A673 (cell line): ENCODE results near the gene LRCH1. TPM values are rescaled to one million over a fixed set of nuclear protein-coding genes. Genes with fewer than 3 reads are reported as not detected.

Source experiments
- BruUV-seq: library from RNA; stranded (reverse); fragments of 400-500 nt; replicated peaks from 2 replicates; lab custom pipeline; 2021; lab: Mats Ljungman, UMichigan
- CTCF ChIA-PET: fragments of 300-600 bp; sonication (Branson Sonifier 250); formaldehyde crosslinking; loops from one replicate; lab custom pipeline; 2022; ENCODE audit warnings: antibody characterized with exemption; lab: Charles Lee
- POLR2A ChIA-PET: fragments of 300-600 bp; sonication (Branson Sonifier 250); formaldehyde crosslinking; loops from one replicate; lab custom pipeline; 2022; ENCODE audit warnings: antibody characterized with exemption; ENCODE audit not compliant: low non-redundant PET; lab: Charles Lee
- DNase-seq: peaks from one replicate; pipeline ENCODE4 v3.0.0-alpha.2; 2015; ENCODE audit warnings: low spot score
- H3K27ac ChIP-seq: fragments of 200-600 bp; sonication (generic); 2 replicates; pipeline ENCODE4 v1.5.1; 2016; ENCODE audit warnings: mixed run types, low read depth, mild to moderate bottlenecking, mixed read lengths, antibody characterized with exemption, low read length; ENCODE audit not compliant: poor library complexity, severe bottlenecking
- H3K27me3 ChIP-seq: fragments of 200-600 bp; sonication (generic); replicated peaks from 2 replicates; pipeline ENCODE4 v1.6.1; 2017; ENCODE audit warnings: mixed run types, low read depth, mild to moderate bottlenecking, mixed read lengths, antibody characterized with exemption, low read length; ENCODE audit not compliant: insufficient read depth, poor library complexity
- H3K36me3 ChIP-seq: fragments of 200-600 bp; sonication (generic); 2 replicates; pipeline ENCODE4 v1.6.1; 2016; ENCODE audit warnings: mixed run types, mild to moderate bottlenecking, mixed read lengths, antibody characterized with exemption, low read length; ENCODE audit not compliant: insufficient read depth, poor library complexity, severe bottlenecking
- H3K4me1 ChIP-seq: fragments of 200-600 bp; sonication (generic); 2 replicates; pipeline ENCODE4 v1.6.1; 2017; ENCODE audit warnings: mixed run types, mild to moderate bottlenecking, mixed read lengths, antibody characterized with exemption, low read length; ENCODE audit not compliant: insufficient read depth, poor library complexity, severe bottlenecking
- H3K4me3 ChIP-seq: fragments of 200-600 bp; sonication (generic); 2 replicates; pipeline ENCODE4 v1.5.1; 2016; ENCODE audit warnings: low read depth, mixed run types, mild to moderate bottlenecking, mixed read lengths, low read length; ENCODE audit not compliant: poor library complexity, severe bottlenecking
- H3K9me3 ChIP-seq: fragments of 200-600 bp; sonication (generic); 2 replicates; pipeline ENCODE4 v1.6.1; 2016; ENCODE audit warnings: mixed run types, low read depth, mild to moderate bottlenecking, mixed read lengths, antibody characterized with exemption, low read length; ENCODE audit not compliant: poor library complexity, severe bottlenecking
- EZH2 ChIP-seq: fragments of 200-600 bp; sonication (generic); IDR thresholded peaks from 2 replicates; pipeline ENCODE4 v1.6.1; 2017; ENCODE audit warnings: borderline replicate concordance, low read depth, mild to moderate bottlenecking, mixed read lengths, antibody characterized with exemption, low read length; ENCODE audit not compliant: poor library complexity, severe bottlenecking
- intact Hi-C: fragments of 100-400 bp; cut with micrococcal nuclease; formaldehyde crosslinking; loops from one replicate; pipeline ENCODE4 v1.10.0; 2022; ENCODE audit not compliant: unreplicated experiment
- total RNA-seq: library from RNA; stranded (reverse); gene quantifications from 2 replicates; pipeline ENCODE4 v1.2.3, GENCODE V29; 2021
- TF ChIP-seq, protein P1 (sequence below): fragments of 300-800, 200-600 bp; sonication (generic); conservative IDR thresholded peaks from 2 replicates; pipeline ENCODE4 v1.5.1; 2017; ENCODE audit warnings: low read depth, mild to moderate bottlenecking, antibody characterized with exemption, low read length, moderate library complexity, mixed read lengths

Gene LRCH1
- total RNA-seq, 1 experiment from 2014 or later, result 25.3 TPM

DNA sequence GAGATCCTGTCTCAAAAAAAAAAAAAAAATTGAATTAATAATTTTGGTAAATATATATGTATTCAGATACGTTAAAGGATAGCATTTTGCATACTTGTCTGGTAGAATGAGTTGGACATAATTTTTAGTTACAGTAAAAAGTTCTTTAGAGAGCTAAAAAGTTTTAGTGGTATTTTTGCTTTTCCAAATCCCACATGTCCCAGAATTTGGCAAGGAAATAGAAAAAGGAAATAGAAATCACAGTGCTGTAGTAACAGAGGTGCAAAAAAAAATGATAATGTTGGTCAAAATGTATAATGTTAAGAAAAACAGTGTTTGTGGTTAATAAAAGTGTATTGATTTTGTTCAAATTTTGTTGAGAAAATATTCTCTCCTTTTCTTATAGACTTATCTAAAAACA, 96.8 kb downstream of the LRCH1 start:
- Histone ChIP-seq H3K4me3 (no peak overlapping the region), H3K27me3 (no peaks in the 10 kb centered on the region), H3K36me3 (no peaks in the 10 kb centered on the region), H3K4me1 (peaks cover 37% of the 10 kb centered on the region), H3K27ac (no peak overlapping the region), H3K9me3 (no peaks in the 10 kb centered on the region)
- BruUV-seq, result no TSS peak
- TF ChIP-seq, protein P1, sequence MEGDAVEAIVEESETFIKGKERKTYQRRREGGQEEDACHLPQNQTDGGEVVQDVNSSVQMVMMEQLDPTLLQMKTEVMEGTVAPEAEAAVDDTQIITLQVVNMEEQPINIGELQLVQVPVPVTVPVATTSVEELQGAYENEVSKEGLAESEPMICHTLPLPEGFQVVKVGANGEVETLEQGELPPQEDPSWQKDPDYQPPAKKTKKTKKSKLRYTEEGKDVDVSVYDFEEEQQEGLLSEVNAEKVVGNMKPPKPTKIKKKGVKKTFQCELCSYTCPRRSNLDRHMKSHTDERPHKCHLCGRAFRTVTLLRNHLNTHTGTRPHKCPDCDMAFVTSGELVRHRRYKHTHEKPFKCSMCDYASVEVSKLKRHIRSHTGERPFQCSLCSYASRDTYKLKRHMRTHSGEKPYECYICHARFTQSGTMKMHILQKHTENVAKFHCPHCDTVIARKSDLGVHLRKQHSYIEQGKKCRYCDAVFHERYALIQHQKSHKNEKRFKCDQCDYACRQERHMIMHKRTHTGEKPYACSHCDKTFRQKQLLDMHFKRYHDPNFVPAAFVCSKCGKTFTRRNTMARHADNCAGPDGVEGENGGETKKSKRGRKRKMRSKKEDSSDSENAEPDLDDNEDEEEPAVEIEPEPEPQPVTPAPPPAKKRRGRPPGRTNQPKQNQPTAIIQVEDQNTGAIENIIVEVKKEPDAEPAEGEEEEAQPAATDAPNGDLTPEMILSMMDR, result no peak
- no peak for TF ChIP-seq EZH2
- no peak for DNase-seq
- intact Hi-C loops, result no loop called here
- POLR2A ChIA-PET, result no interaction called here
- CTCF ChIA-PET, result no interaction called here

DNA sequence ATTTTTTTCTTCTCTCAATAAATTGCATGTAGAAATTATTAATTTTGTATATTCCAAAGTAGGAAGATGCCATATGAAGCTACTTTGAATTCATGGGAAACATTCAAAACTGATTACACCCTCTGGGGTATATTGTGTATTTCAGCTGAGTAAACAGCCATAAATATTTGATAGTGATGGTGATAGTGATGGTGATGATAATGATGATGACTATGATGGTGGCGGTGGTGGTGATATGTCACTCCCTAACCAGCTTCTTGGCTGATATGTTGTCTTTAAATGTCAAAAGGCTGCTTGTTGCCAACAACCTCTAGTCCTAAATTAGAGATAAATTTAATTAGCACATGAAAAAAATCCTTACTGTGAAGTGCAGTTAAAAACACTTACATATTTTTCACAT, 102.0 kb downstream of the LRCH1 start:
- intact Hi-C loops, result no loop called here
- H3K4me1 ChIP-seq, result peaks cover 52% of the 10 kb centered on the region
- H3K4me3 ChIP-seq, result peak overlapping the region; percentile 21
- ChIA-PET POLR2A (no interaction called here), CTCF (interaction anchor here (0.7 kb wide), 1 partner anchor 25 kb away, joined by 4 read pairs; no protein-coding TSS in a partner anchor)
- DNase-seq, result no peak
- H3K9me3 ChIP-seq, result no peaks in the 10 kb centered on the region
- H3K27me3 ChIP-seq, result no peaks in the 10 kb centered on the region
- no TSS peak for BruUV-seq
- H3K36me3 ChIP-seq, result no peaks in the 10 kb centered on the region
- H3K27ac ChIP-seq, result peak overlapping the region; percentile 88
- TF ChIP-seq, protein P1, result no peak
- TF ChIP-seq EZH2, result no peak

DNA sequence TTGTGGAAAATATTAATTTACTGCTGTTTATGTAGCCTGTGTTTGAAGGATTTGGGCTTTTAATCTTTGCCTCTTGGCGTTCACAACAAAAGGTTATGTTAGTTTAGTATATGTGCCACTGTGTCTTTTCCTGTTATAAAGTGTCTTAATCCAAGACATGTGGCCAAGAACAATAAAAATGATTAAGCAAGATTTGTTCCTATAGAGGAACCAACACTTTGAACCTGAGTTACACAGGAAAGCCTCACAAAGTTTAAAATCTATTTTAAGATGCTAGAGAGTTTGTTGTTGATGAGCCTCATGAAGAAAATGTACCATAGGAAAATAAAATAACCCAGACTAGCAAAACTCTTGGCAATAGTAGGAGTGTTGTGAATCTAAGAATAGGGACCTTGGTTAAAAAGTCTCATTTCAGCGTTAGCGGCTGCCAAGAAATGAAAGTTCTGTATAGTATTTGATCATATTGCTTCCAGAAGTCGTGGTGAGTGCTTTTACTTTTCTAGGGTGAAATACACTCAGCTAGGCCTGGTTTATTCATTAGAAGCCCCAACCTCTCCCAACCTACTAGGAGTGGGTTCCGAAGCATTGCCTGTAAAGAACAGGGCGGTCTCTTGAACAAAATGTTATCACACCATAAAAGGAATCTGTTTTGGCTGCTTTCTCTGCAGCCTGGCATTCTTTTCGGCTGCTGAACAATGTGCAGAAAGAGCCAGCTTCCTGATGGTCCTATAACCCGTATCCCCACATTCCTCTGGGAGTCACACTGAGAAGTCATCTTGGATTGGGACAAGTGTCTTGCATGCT, 102.6 kb downstream of the LRCH1 start:
- ChIA-PET POLR2A (interaction anchor here (0.6 kb wide), 1 partner anchor 84 kb away, joined by 3 read pairs; no protein-coding TSS in a partner anchor), CTCF (interaction anchor here (1.0 kb wide), 1 partner anchor 11 kb away, joined by 3 read pairs; no protein-coding TSS in a partner anchor)
- Histone ChIP-seq H3K36me3 (no peaks in the 10 kb centered on the region), H3K4me1 (peaks cover 52% of the 10 kb centered on the region), H3K4me3 (peak overlapping the region; percentile 21), H3K27ac (peak overlapping the region; percentile 88), H3K27me3 (no peaks in the 10 kb centered on the region), H3K9me3 (no peaks in the 10 kb centered on the region)
- TF ChIP-seq, protein P1, result no peak
- TF ChIP-seq EZH2, result no peak
- peak; percentile 86 for DNase-seq
- BruUV-seq, result no TSS peak
- intact Hi-C loops, result no loop called here
